Measurements from ENCODE around the gene JMJD1C.

JMJD1C gene

DNA sequence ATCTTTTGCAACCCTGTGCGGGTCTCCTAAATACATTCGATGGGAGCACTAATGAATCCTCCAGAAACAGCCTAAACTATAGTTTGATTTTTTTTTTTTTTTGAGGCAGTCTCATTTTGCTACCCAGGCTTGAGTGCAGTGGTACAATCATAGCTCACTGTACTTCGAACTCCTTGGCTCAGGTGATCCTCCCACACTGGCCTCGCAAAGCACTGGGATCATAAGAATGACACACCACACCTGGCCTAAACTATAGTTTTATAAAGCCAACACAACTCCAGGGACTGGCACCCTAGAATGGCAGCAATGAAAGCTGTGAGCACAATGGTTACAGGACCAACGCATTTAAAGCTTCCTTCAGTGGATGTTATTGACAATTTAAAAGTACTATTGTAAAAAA, 14.5 kb upstream of the JMJD1C start:
- Histone ChIP-seq H3K9me3 (ENCODE audit: severe bottlenecking) (peaks cover 3% of the 10 kb centered on the region), H3K27me3 (ENCODE audit: insufficient read depth, poor library complexity, severe bottlenecking) (no peaks in the 10 kb centered on the region), H3K27ac (ENCODE audit: poor library complexity, severe bottlenecking) (no peak overlapping the region), H3K4me1 (ENCODE audit: insufficient read depth, poor library complexity, severe bottlenecking) (no peaks in the 10 kb centered on the region), H3K4me3 (ENCODE audit: severe bottlenecking) (no peak overlapping the region), H3K36me3 (ENCODE audit: low read depth) (no peaks in the 10 kb centered on the region)
- TF ChIP-seq, protein P1, sequence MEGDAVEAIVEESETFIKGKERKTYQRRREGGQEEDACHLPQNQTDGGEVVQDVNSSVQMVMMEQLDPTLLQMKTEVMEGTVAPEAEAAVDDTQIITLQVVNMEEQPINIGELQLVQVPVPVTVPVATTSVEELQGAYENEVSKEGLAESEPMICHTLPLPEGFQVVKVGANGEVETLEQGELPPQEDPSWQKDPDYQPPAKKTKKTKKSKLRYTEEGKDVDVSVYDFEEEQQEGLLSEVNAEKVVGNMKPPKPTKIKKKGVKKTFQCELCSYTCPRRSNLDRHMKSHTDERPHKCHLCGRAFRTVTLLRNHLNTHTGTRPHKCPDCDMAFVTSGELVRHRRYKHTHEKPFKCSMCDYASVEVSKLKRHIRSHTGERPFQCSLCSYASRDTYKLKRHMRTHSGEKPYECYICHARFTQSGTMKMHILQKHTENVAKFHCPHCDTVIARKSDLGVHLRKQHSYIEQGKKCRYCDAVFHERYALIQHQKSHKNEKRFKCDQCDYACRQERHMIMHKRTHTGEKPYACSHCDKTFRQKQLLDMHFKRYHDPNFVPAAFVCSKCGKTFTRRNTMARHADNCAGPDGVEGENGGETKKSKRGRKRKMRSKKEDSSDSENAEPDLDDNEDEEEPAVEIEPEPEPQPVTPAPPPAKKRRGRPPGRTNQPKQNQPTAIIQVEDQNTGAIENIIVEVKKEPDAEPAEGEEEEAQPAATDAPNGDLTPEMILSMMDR (IDR thresholded peaks at IDR 0.05; ENCODE audit: poor library complexity, severe bottlenecking): no peak
- no peak for DNase-seq (ENCODE audit: low spot score)
- no peak for ATAC-seq (ENCODE audit: low read depth)

DNA sequence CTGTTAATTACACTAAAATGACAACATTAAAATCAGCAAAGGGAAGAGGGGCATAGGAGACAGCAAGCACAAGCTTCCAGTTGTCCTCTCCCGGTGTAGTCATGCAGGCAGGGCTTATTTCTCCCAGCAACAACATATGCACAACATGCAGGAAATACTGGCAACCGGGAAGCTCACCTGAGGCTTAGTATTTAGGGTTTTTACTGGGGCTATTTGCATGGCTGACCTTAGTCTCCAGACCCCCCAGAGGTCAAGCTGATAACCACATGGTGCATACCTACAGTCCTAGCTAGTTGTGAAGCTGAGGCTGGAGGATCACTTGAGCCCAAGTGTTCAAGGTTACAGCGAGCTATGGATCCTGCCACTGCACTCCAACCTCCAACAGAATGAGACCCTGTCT, 12.8 kb upstream of the JMJD1C start:
- H3K9me3 ChIP-seq (ENCODE audit: severe bottlenecking): peaks cover 6% of the 10 kb centered on the region
- ATAC-seq (ENCODE audit: low read depth) (no peak; the same call in 2 of the 3 replicates), DNase-seq (ENCODE audit: low spot score) (no peak)
- TF ChIP-seq, protein P1 (IDR thresholded peaks at IDR 0.05; ENCODE audit: poor library complexity, severe bottlenecking): no peak
- no peak overlapping the region for H3K4me3 ChIP-seq (ENCODE audit: severe bottlenecking)
- no peaks in the 10 kb centered on the region for H3K4me1 ChIP-seq (ENCODE audit: insufficient read depth, poor library complexity, severe bottlenecking)
- H3K36me3 ChIP-seq (ENCODE audit: low read depth): no peaks in the 10 kb centered on the region
- no peaks in the 10 kb centered on the region for H3K27me3 ChIP-seq (ENCODE audit: insufficient read depth, poor library complexity, severe bottlenecking)
- H3K27ac ChIP-seq (ENCODE audit: poor library complexity, severe bottlenecking): no peak overlapping the region

DNA sequence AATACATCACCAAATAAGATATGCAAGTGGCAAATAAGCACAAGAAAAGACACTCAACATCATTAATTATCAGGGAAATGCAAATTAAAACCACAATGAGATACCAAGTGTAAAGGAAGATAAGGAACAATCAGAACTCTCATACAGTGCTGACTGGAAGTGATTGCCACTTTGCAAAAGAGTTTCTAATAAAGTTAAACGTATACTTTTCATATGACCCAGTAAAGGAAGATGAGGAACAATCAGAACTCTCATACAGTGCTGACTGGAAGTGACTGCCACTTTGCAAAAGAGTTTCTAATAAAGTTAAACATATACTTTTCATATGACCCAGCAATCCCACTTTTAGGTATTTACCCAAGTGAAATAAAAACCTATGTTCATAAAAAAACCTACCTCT, 12.2 kb upstream of the JMJD1C start:
- Histone ChIP-seq H3K36me3 (ENCODE audit: low read depth) (no peaks in the 10 kb centered on the region), H3K27ac (ENCODE audit: poor library complexity, severe bottlenecking) (no peak overlapping the region), H3K4me3 (ENCODE audit: severe bottlenecking) (no peak overlapping the region), H3K9me3 (ENCODE audit: severe bottlenecking) (peaks cover 6% of the 10 kb centered on the region), H3K4me1 (ENCODE audit: insufficient read depth, poor library complexity, severe bottlenecking) (no peaks in the 10 kb centered on the region), H3K27me3 (ENCODE audit: insufficient read depth, poor library complexity, severe bottlenecking) (no peaks in the 10 kb centered on the region)
- DNase-seq (ENCODE audit: low spot score) (no peak), ATAC-seq (ENCODE audit: low read depth) (no peak)
- TF ChIP-seq, protein P1 (IDR thresholded peaks at IDR 0.05; ENCODE audit: poor library complexity, severe bottlenecking): no peak

DNA sequence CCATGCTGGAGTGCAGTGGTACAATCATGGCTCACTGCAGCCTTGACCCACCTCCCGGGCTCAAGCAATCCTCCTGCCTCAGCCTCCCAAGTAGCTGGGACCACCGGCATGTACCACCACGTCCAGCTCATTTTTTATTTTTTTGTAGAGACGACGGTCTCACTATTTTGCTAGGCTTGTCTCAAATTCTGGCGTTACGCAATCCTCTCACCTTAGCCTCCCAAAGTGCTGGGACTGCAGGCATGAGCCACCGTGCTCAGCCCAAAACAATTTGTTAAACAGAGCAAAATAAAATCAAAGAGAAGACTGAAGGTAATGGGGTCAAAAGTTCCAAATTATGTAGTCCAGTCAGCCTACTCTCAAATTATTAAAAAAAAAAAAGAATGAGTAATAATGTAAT, 8.7 kb upstream of the JMJD1C start:
- H3K4me3 ChIP-seq (ENCODE audit: severe bottlenecking): no peak overlapping the region
- DNase-seq (ENCODE audit: low spot score) (no peak), ATAC-seq (ENCODE audit: low read depth) (no peak)
- no peaks in the 10 kb centered on the region for H3K4me1 ChIP-seq (ENCODE audit: insufficient read depth, poor library complexity, severe bottlenecking)
- peaks cover 6% of the 10 kb centered on the region for H3K9me3 ChIP-seq (ENCODE audit: severe bottlenecking)
- H3K36me3 ChIP-seq (ENCODE audit: low read depth): no peaks in the 10 kb centered on the region
- H3K27ac ChIP-seq (ENCODE audit: poor library complexity, severe bottlenecking): no peak overlapping the region
- no peaks in the 10 kb centered on the region for H3K27me3 ChIP-seq (ENCODE audit: insufficient read depth, poor library complexity, severe bottlenecking)
- TF ChIP-seq, protein P1 (IDR thresholded peaks at IDR 0.05; ENCODE audit: poor library complexity, severe bottlenecking): no peak

DNA sequence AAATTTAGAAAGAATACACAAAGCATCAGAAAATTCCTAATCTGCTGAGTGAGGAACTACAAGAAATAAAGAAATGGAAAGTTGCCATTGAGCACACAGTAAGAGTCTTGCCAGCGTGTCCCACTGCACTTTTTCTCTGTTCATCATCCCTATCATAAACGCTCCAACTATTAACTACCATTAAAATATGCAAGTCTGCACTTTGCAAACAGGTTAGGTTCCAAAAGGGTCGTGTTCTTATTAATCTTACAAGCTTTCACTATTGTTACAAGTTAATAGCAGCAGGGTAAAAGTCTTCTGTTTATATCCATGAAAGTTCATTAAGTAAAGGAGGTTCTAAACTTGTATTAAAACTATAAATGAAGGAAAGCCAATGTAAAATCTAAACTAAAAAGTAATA, 5.2 kb upstream of the JMJD1C start:
- TF ChIP-seq, protein P1 (IDR thresholded peaks at IDR 0.05; ENCODE audit: poor library complexity, severe bottlenecking): no peak
- H3K27ac ChIP-seq (ENCODE audit: poor library complexity, severe bottlenecking): no peak overlapping the region
- no peaks in the 10 kb centered on the region for H3K27me3 ChIP-seq (ENCODE audit: insufficient read depth, poor library complexity, severe bottlenecking)
- peaks cover 7% of the 10 kb centered on the region for H3K4me1 ChIP-seq (ENCODE audit: insufficient read depth, poor library complexity, severe bottlenecking)
- DNase-seq (ENCODE audit: low spot score) (no peak), ATAC-seq (ENCODE audit: low read depth) (no peak)
- H3K9me3 ChIP-seq (ENCODE audit: severe bottlenecking): peaks cover 6% of the 10 kb centered on the region
- H3K4me3 ChIP-seq (ENCODE audit: severe bottlenecking): no peak overlapping the region
- H3K36me3 ChIP-seq (ENCODE audit: low read depth): no peaks in the 10 kb centered on the region

All from RWPE2 (cell line).